ENCODE data around the gene TENM4.

The TENM4 gene

GRCh38 chr11:78715639-78716311, 725.1 kb downstream of the TENM4 start:
- peak; percentile 30 for DNase-seq

DNA sequence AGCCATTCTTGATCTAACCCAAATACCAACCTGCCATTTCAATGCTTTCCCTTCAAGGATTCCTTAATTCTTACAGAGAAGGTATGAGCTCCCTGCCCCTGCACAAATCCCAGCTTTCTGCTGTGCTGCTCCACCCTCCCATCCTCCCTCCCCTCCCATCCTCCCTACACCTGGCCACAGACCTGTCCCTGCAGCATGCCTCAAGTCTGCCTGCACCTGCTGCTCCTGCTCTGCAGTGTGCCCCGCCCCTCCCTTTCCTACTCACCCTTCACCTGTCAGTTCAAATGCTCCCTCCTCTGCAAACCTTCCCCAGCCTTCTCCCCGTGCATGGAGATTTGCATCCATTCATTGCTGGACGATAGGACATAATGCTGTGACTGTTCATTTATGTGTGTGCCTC, 726.3 kb downstream of the TENM4 start:
- DNase-seq: no peak

DNA sequence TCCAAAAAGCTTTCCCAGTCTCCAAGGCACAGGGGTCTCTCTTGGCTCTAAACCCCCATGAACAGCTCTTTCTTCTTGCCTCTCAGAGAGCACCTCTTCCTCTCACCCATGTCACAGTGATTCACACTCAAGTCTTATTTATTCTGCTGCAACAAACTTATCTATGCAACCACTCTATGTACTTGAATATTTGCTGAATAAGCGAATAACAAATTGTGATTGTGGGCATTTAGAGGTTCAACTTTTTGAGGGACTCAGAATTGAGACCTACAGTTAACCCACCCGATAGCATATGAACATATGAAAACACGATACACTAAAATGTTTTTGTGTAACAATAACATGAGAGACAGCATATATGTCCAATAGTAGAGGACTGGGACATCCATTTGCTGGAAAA, 729.1 kb downstream of the TENM4 start:
- DNase-seq: no peak

DNA sequence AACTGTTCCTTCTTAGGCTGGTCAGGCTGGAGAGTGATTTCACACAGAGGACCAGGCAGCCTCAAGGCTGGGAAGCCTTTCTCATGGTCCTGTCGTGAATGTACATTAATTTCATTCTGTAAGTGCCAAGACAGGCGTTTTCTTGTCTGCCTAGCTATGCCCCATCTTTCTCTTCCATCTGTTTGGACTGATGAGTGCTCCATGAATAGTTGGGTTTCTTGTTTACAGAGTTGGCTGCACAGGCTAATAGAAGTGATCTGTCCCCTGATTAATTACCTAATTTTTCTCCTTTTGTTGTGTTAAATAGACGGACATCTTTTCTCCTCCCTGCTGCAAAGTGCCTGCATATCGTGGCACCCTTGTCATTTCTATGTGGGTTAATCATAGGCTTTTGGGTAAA, 730.4 kb downstream of the TENM4 start:
- no peak for DNase-seq

GRCh38 chr11:78708388-78708787, 732.4 kb downstream of the TENM4 start:
- DNase-seq: no peak

GRCh38 chr11:78706551-78706950, 734.3 kb downstream of the TENM4 start:
- no peak for DNase-seq

DNA sequence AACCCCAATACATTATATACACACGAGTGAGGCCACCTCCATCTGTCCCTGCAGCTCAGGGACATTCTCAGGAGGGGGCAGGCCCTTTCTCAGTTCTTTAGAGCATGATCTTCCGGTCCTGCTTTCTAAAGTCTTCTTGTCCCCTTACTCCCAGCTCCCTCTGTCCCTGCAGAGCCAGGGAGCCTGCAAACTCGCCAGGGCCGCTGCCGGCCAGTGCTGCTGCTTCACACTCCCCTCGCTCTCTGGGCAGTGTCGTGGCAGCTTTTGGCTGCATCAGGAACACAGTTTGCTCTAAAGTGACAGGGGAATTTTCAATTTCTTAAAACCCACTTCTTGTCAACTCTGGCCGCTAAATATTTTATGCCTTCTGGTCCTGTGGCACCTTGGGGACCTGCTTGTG, 736.0 kb downstream of the TENM4 start:
- no peak for DNase-seq

DNA sequence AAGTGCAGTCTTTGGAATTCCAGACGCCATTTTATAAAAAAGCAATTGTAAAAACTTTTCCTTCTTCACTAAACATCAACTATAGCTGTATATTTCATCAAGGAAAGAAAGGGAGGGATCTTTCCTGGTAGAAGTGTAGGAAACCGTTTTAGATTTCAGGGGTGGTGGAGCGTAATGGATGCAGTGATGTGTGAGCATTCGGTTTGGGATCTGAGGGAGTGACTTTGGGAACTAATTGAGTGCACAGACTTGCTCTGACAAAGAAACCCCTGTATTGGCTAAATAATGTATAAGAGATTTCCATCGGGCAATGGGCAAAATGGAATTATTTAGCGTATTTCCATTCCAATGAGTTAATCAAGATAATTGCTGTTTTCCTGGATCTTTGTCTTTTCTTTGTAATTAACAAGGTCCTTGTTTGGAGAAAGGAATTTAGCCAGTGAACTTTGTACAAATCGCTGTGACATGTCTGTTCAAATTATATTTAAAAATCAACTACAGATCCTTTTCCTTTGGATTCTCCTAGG, 741.2 kb downstream of the TENM4 start:
- DNase-seq: no peak

DNA sequence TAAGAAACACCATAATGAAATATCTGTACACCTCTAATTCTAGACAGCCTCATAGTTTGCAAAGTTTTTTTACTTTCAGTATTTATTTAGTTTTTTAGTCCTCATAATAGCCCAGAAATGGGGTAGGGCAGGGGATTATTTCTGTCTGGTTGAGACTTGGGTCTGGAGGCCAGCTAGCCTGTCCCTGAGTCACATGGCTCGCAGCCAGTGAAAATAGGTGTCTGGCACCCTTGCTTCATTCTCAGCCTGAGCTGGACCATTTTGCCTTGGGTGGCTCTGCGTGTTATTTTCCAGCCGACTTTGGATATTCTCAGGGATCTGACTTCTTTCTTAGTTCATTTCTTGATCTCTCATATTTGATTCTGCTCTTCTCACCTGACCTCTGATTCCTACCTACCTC, 742.2 kb downstream of the TENM4 start:
- DNase-seq: no peak

- no peak for DNase-seq
Observed at GRCh38 chr11:78696177-78696576, 744.7 kb downstream of the TENM4 start.

DNA sequence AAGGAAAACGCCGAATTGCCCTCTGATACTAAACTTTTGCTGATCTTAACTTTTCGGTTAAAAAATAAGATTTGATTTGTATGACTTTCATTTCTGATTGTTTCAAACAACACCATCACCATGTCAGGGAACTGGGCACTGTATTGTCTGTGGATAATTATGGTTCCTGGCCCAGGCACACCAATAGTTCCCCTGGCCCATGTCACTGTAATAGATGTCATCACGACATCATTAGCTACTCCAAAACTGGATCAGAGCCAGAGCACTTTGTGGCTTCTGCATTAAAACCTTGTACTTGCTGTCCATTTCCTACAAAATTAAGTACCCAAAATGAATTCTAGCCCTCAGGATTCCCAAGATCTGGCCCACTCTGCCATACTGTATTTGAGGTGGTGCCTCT, 746.7 kb downstream of the TENM4 start:
- no peak for DNase-seq

DNA sequence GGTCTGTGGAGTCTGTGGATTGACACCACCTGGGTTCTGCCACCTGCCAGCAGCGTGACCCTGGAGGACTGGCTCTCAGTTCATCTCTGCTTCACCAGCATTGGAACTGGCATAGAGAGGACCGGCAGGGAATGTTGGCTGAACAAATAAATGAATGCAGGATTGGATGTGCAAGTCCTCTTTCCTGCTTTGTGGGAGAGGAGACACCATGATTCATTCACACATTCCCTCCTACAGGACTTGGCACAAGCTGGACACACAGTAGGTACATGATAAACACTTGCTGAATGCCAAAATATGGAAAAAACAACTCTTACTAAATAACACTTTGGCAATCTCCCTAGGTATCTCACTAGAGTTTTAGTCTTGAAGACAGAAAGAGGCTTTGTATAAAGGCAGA, 749.6 kb downstream of the TENM4 start:
- DNase-seq: no peak

DNA sequence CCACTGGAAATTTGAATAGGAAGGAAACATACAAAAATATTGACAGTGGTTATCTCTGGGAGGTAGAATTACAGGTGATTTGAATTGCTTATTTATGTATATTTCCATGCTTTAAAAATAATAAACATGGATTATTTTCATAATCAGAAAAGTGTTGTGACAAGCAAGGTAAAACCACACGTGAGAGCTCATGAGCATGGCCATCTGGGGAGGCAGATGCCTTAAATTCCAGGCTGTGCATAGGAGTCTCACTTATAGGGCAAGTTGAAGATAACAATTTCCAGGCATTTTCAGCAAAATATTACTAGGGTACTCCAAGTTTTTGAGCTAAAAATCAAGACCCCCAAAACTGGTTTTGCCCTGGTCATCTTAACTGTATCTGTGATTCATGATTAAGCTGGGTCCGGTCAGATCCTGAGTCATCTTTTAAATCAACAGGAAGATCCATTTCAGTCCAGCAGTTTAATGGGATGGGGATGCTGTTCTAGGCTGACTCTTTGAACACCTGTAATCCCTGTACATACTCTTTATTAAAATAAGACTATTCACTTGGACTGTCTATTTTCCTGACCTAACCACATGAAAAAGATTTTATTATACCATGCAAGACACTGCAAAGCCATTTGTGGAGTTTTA, 750.4 kb downstream of the TENM4 start:
- no peak for DNase-seq

- no peak for DNase-seq
Observed at GRCh38 chr11:78689585-78690153, 751.2 kb downstream of the TENM4 start.

DNA sequence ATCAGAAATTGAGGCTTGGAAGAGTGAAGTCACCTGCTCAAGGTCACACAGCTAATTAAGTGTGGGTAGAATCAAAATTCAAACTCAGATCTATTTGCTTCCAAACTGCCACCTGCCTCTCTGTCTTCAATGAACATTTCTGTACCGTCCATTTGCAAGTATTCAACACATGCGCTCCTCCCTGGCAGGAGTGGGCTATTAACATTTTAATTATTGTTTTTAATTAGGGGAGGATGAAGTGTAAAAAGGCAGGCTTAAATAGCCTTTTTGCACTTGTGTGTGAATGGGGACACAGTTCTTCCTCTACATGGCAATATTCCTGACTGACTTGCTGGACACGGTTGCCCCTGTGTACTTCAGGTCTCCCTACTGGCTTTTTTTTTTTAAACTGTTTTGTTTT, 751.7 kb downstream of the TENM4 start:
- no peak for DNase-seq

DNA sequence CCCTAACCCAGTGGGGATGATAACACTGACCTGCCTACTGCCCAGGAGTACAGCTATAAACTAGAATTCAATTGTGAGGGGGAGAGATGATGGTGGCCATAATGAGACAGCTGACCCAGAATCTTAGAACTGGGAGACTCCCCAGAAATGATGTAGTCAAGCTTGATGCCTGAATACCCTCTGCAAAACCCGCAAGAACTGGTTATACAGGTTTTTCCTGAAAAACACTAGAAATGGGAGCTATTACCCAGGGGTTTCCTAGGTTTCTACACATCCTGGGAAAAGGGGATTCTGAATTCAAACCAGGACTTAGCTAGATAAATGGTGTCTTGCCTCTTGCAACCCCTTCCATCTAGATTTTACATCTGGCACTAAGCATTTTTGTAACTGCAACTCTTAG, 752.4 kb downstream of the TENM4 start:
- no peak for DNase-seq

DNA sequence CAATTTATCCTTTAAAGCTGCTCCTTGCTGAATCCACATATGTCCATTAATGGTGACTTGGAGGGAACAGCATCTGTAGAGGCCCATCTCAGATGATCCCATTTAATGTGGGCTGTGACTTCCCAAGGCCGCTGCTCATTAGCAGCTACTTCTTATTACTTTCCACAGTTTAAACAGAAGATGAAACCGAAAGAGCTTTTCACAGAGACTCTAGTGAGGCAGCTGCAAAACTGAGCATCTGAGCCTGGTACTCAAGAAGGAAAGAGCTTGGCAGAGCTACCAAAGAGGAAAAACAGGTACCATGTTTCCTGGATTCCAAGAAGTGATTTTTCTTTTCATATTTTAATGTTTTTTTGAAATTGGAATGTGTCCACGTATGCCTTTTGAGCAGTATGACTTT, 755.7 kb downstream of the TENM4 start:
- no peak for DNase-seq

- no peak for DNase-seq
Observed at GRCh38 chr11:78684377-78684776, 756.5 kb downstream of the TENM4 start.

- no peak for DNase-seq
Observed at GRCh38 chr11:78683774-78684173, 757.1 kb downstream of the TENM4 start.

DNA sequence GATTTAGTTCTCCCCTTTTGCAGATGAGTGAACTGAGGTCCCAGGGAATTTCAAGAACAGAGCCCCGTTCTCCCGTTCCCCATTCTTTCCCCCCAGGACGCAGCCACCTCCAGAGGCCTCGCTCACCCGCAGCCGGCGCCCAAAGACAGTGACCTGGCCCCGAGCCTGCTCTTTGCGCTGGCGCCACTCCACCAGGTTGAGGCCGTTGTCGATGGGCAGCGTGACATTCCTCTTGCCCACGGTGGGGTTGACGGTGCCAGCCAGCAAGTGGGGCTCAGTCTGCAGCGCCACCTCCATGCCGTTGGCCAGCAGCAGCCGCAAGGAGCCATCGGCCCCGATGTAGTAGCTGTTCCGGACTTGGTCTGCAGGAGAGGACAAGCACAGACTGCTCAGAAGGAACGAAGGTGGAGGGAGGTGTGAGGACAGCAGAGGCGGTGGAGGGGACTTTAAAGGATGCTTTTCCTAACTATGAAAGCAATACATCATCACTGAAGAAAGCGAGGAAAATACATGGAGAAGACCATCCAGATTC, 764.7 kb downstream of the TENM4 start:
- DNase-seq: no peak

DNA sequence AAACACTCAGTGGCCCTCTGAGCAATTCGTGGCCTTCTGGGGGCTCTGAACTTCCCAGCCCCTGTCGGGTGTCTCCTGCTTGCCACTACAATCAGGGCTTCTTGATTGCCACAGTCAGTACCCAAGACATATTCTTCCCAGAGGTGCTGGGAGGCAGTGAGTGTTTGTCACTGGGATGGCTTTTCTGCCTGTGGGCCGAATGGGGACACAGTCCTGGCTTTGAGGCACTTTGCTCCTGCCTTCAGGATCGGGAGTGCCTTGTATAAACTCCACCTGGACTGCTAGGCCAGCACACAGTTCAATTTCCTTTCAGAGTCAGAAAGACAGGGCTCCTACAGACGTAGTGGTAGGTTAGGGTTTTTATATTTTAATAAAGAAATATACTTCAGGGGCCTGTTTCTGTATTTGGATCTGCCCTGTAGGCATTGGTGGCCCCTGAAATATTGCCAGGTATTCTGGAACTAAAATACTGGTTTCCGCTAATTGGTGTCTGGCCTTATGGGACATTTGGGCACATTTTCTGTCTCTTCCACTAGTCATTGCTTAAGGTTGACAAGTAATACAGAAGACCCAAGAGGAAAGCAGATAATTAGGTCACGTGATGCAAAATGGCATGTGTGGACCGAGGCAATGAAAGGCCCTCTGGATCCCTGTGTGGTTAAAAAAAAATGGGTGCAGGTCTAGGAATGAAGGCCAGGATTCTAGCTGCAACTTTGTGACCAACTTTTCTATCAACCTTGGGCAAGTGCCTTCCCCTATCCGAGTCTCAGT, 767.8 kb downstream of the TENM4 start:
- no peak for DNase-seq

- no peak for DNase-seq
Observed at GRCh38 chr11:78669249-78669648, 771.6 kb downstream of the TENM4 start.

GRCh38 chr11:78667461-78667860, 773.4 kb downstream of the TENM4 start:
- DNase-seq: no peak
